Ovary (tissue), 3 donors: ENCODE results near the gene POLE.

Experiments used
- EP300 ChIP-seq: sonication (generic); formaldehyde crosslinking; IDR thresholded peaks from one replicate; pipeline ENCODE4 v1.6.1; 2017; ENCODE audit warnings: antibody characterized with exemption
- POLR2A ChIP-seq: fragments of 450-650 bp; IDR thresholded peaks from one replicate; pipeline ENCODE4 v1.6.1; 2017; ENCODE audit warnings: antibody characterized with exemption, mild to moderate bottlenecking, moderate library complexity
- TF ChIP-seq, protein P1 (sequence below), 3 donors: fragments of 450-650 bp in 2 of 3; fragments of 200-600 bp in 1 of 3; IDR thresholded peaks; one replicate each; pipeline versions ENCODE4 v1.5.1 to v1.8.0; 2016 to 2022; ENCODE audit warnings: antibody characterized with exemption in 3 of 3, mild to moderate bottlenecking in 1 of 3
- donor health status: DM: no; HTN: no; CAD: no.

DNA sequence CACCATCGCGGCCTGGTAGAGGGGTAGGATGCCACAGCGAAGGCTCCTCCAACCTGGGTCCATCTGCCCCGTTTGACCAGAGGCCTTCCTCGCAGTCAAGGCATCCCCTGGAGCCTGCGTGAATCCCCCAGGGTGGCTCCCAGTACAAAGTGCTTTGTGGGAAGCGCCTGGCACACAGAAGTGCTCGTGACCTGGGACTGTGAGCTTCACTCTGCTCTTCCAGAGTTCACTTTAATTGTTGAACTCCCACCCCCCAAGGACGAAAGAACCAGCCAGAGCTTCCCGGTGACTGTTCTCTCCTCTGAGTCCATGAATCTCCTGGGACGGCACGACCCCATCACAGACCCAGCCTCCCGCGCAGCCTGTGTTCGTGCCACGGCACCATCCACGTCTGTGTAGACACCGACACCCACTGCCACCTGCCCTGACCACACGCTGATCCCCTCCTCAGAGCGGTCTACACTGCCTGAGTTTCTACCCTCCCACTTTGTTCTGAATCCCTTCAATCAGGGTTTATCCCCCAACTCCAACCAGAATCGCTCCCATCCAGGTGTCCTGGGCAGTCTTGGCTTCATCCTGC, 52.6 kb downstream of the POLE start:
- TF ChIP-seq, protein P1, sequence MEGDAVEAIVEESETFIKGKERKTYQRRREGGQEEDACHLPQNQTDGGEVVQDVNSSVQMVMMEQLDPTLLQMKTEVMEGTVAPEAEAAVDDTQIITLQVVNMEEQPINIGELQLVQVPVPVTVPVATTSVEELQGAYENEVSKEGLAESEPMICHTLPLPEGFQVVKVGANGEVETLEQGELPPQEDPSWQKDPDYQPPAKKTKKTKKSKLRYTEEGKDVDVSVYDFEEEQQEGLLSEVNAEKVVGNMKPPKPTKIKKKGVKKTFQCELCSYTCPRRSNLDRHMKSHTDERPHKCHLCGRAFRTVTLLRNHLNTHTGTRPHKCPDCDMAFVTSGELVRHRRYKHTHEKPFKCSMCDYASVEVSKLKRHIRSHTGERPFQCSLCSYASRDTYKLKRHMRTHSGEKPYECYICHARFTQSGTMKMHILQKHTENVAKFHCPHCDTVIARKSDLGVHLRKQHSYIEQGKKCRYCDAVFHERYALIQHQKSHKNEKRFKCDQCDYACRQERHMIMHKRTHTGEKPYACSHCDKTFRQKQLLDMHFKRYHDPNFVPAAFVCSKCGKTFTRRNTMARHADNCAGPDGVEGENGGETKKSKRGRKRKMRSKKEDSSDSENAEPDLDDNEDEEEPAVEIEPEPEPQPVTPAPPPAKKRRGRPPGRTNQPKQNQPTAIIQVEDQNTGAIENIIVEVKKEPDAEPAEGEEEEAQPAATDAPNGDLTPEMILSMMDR (IDR thresholded peaks at IDR 0.05): no peak
- TF ChIP-seq POLR2A: no peak
- TF ChIP-seq EP300: no peak
